HepG2 (cell line): ENCODE measurements around the gene SUSD6. TPM values are rescaled to one million over a fixed set of nuclear protein-coding genes. Genes with fewer than 3 reads are reported as not detected.
A peak's percentile ranks its signal among the peaks of the same experiment; 100 is the strongest.

Experiments
- ATAC-seq: fragments of 200-7000 bp; cut with Tn5 transposase; 3 replicates; pipeline ENCODE4 v1.9.1; 2020; ENCODE audit warnings: mild to moderate bottlenecking, moderate library complexity
- BruUV-seq: library from RNA; stranded (reverse); fragments of 400-500 nt; replicated peaks from 2 replicates; lab custom pipeline; 2021; lab: Mats Ljungman, UMichigan
- CTCF ChIA-PET: fragments of 300-600 bp; formaldehyde crosslinking; extraction: SDS; loops from one replicate; lab custom pipeline; 2021; ENCODE audit warnings: low total read pairs, inconsistent platforms, low intra/inter-chr PET ratio; lab: Yijun Ruan, JAX
- POLR2A ChIA-PET: fragments of 350-600 bp; sonication (Branson Sonifier 250); formaldehyde crosslinking; loops from one replicate; lab custom pipeline; 2020; ENCODE audit warnings: antibody characterized with exemption, inconsistent platforms; lab: Yijun Ruan, JAX
- DNase-seq: peaks from one replicate; pipeline ENCODE4 v3.0.0-alpha.2; 2015; ENCODE audit warnings: low spot score
- FAIRE-seq: peaks from 3 replicates; lab custom pipeline; 2011; peaks lifted over from hg19 to GRCh38; lab: Jason Lieb, UNC
- H2AFZ ChIP-seq: one replicate; pipeline ENCODE4 v1.6.1; 2011; ENCODE audit warnings: low read length, inconsistent platforms
- H3K27ac ChIP-seq: fragments of 300-600 bp; 3 replicates; pipeline ENCODE4 v1.8.0; 2011; ENCODE audit warnings: mixed run types, mild to moderate bottlenecking, mixed read lengths, low read length, inconsistent platforms; ENCODE audit not compliant: insufficient read depth; ENCODE audit errors: extremely low read length
- H3K27me3 ChIP-seq, 2 experiments: fragments of 200-600 bp in 1 of 2; 2 replicates in 1 of 2; 3 replicates in 1 of 2; pipeline versions ENCODE4 v1.6.0 to v1.8.0; 2011; ENCODE audit warnings: low read length in 2 of 2, mild to moderate bottlenecking in 2 of 2, moderate library complexity in 2 of 2, inconsistent platforms in 1 of 2; ENCODE audit not compliant: insufficient read depth in 2 of 2, control insufficient read depth in 1 of 2
- H3K36me3 ChIP-seq, 2 experiments: fragments of 200-600 bp in 1 of 2; replicated peaks in 1 of 2; 2 replicates in 1 of 2; 3 replicates in 1 of 2; pipeline versions ENCODE4 v1.5.1 to v1.8.0; 2011; ENCODE audit warnings: low read length in 2 of 2, inconsistent platforms in 1 of 2; ENCODE audit not compliant: insufficient read depth in 2 of 2, control insufficient read depth in 1 of 2
- H3K4me1 ChIP-seq: 2 replicates; pipeline ENCODE4 v1.5.1; 2012; ENCODE audit warnings: low read length, inconsistent platforms; ENCODE audit not compliant: insufficient read depth
- H3K4me2 ChIP-seq: 2 replicates; pipeline ENCODE4 v1.6.0; 2011; ENCODE audit warnings: low read depth, low read length, inconsistent platforms
- H3K4me3 ChIP-seq, 3 experiments: fragments of 200-600 bp in 1 of 3; sonication (generic), shearing (Covaris generic) in 1 of 3; replicated peaks in 1 of 3; 2 replicates each; pipeline ENCODE4 v1.5.1; 2011 to 2016; ENCODE audit warnings: low read length in 3 of 3, inconsistent platforms in 2 of 3, low read depth in 2 of 3, mild to moderate bottlenecking in 2 of 3, control low read depth in 1 of 3, mixed read lengths in 1 of 3; ENCODE audit not compliant: insufficient read depth in 1 of 3
- H3K79me2 ChIP-seq: one replicate; pipeline ENCODE4 v1.6.1; 2011; ENCODE audit warnings: low read length, inconsistent platforms; ENCODE audit not compliant: insufficient read depth
- H3K9ac ChIP-seq: 2 replicates; pipeline ENCODE4 v1.6.0; 2011; ENCODE audit warnings: mild to moderate bottlenecking, low read depth, low read length, inconsistent platforms; ENCODE audit not compliant: insufficient read depth
- H3K9me3 ChIP-seq: 2 replicates; pipeline ENCODE4 v1.5.1; 2012; ENCODE audit warnings: mild to moderate bottlenecking, low read length
- H4K20me1 ChIP-seq: 2 replicates; pipeline ENCODE4 v1.6.0; 2011; ENCODE audit warnings: inconsistent platforms, mild to moderate bottlenecking, low read length, moderate library complexity; ENCODE audit not compliant: insufficient read depth
- AGO1 ChIP-seq: fragments of 200-400 bp; formaldehyde crosslinking; IDR thresholded peaks from 2 replicates; pipeline ENCODE4 v1.6.1; 2017; ENCODE audit warnings: mild to moderate bottlenecking, low read depth, low read length, moderate library complexity; ENCODE audit not compliant: poor library complexity, severe bottlenecking
- BRCA1 ChIP-seq: sonication (generic); formaldehyde crosslinking; IDR thresholded peaks from 2 replicates; pipeline ENCODE4 v1.4.0; 2020; ENCODE audit warnings: missing genetic modification reagents
- FOXA1 ChIP-seq, 2 experiments: fragments of 450-650 bp in 1 of 2; sonication (generic) in 1 of 2; formaldehyde crosslinking in 1 of 2; IDR thresholded peaks; 2 replicates each; pipeline versions ENCODE4 v1.4.0 to v1.6.1; 2016 to 2020; ENCODE audit warnings: missing genetic modification reagents in 1 of 2
- GLI4 ChIP-seq: sonication (generic); formaldehyde crosslinking; IDR thresholded peaks from 2 replicates; pipeline ENCODE4 v1.5.1; 2020; ENCODE audit warnings: missing genetic modification reagents, mild to moderate bottlenecking, moderate library complexity, borderline replicate concordance
- HNF4A ChIP-seq: sonication (generic); formaldehyde crosslinking; IDR thresholded peaks from 2 replicates; pipeline ENCODE4 v1.4.0; 2020; ENCODE audit warnings: missing genetic modification reagents
- MIER2 ChIP-seq: IDR thresholded peaks from 2 replicates; pipeline ENCODE4 v1.6.1; 2016; ENCODE audit warnings: missing biosample characterization, missing genetic modification reagents
- NKX3-1 ChIP-seq: sonication (generic); formaldehyde crosslinking; IDR thresholded peaks from 2 replicates; pipeline ENCODE4 v1.5.0; 2020; ENCODE audit warnings: missing genetic modification reagents
- PHF8 ChIP-seq: sonication (generic); formaldehyde crosslinking; IDR thresholded peaks from 2 replicates; pipeline ENCODE4 v1.5.0; 2020; ENCODE audit warnings: missing genetic modification reagents
- TBX3 ChIP-seq: fragments of 450-650 bp; IDR thresholded peaks from 2 replicates; pipeline ENCODE4 v1.6.1; 2017; ENCODE audit warnings: antibody characterized with exemption, mild to moderate bottlenecking, inconsistent platforms, borderline replicate concordance
- TRIM24 ChIP-seq: sonication (generic); formaldehyde crosslinking; IDR thresholded peaks from 2 replicates; pipeline ENCODE4 v1.8.0; 2022; ENCODE audit warnings: mild to moderate bottlenecking, missing genetic modification reagents
- ZNF136 ChIP-seq: sonication (generic); formaldehyde crosslinking; IDR thresholded peaks from 2 replicates; pipeline ENCODE4 v1.8.1; 2022; ENCODE audit warnings: low read depth, mild to moderate bottlenecking, moderate library complexity, missing genetic modification reagents
- ZNF329 ChIP-seq: sonication (generic); formaldehyde crosslinking; IDR thresholded peaks from 2 replicates; pipeline ENCODE4 v1.9.0; 2021; ENCODE audit warnings: low read depth, mild to moderate bottlenecking, missing genetic modification reagents
- ZNF496 ChIP-seq: sonication (generic); formaldehyde crosslinking; IDR thresholded peaks from 2 replicates; pipeline ENCODE4 v1.8.1; 2023; ENCODE audit warnings: mild to moderate bottlenecking, moderate library complexity, missing genetic modification reagents; ENCODE audit not compliant: insufficient replicate concordance
- ZNF550 ChIP-seq: sonication (generic); formaldehyde crosslinking; IDR thresholded peaks from 2 replicates; pipeline ENCODE4 v1.4.0; 2020; ENCODE audit warnings: mild to moderate bottlenecking, missing genetic modification reagents, borderline replicate concordance
- ZNF773 ChIP-seq: sonication (generic); formaldehyde crosslinking; IDR thresholded peaks from 2 replicates; pipeline ENCODE4 v1.4.0; 2020; ENCODE audit warnings: missing genetic modification reagents, borderline replicate concordance
- WGBS: methylation state at CpG from one replicate; pipeline ENCODE4 v1.1.6; 2017; ENCODE audit warnings: low lambda C conversion rate; 5-methylcytosine and 5-hydroxymethylcytosine counted together
- in situ Hi-C: cut with HindIII; loops from 2 replicates; pipeline ENCODE4 v1.10.0; 2017; ENCODE audit warnings: low pct_unique_long_range_greater_than_20kb; ENCODE audit not compliant: extremely low pct_ligation_motif_present
- intact Hi-C: fragments of 100-400 bp; cut with micrococcal nuclease; formaldehyde crosslinking; loops from one replicate; pipeline ENCODE4 v1.10.0; 2022; ENCODE audit not compliant: unreplicated experiment
- polyA plus RNA-seq, 8 experiments: library from polyadenylated mRNA; depleted of rRNA in 3 of 8; stranded (reverse) in 7 of 8; unstranded in 1 of 8; fragments of >200 nt; fragmentation: Illumina TruSeq in 4 of 8; extraction: Trizol in 4 of 8; gene quantifications; 2 replicates each; pipeline versions ENCODE4 v1.2.1 to v1.2.3, GENCODE V29; 2011 to 2016; ENCODE audit warnings: low read depth in 4 of 8, missing spikeins in 1 of 8, mixed read lengths in 1 of 8; ENCODE audit not compliant: insufficient read depth in 1 of 8
- total RNA-seq, 5 experiments: library from RNA; depleted of rRNA; stranded (reverse); fragments of >200 nt; fragmentation: Illumina TruSeq; extraction: Trizol; gene quantifications; 2 replicates each; pipeline ENCODE4 v1.2.3, GENCODE V29; 2016; ENCODE audit warnings: low read depth in 1 of 5
- TF ChIP-seq, protein P1 (sequence below): sonication (generic); formaldehyde crosslinking; IDR thresholded peaks from 2 replicates; pipeline ENCODE4 v1.8.0; 2022; ENCODE audit warnings: missing genetic modification reagents, mild to moderate bottlenecking, borderline replicate concordance
- TF ChIP-seq, protein P2 (sequence below): sonication (generic); formaldehyde crosslinking; IDR thresholded peaks from 2 replicates; pipeline ENCODE4 v1.5.0; 2020; ENCODE audit warnings: missing genetic modification reagents
- TF ChIP-seq, protein P3 (sequence below): sonication (generic); formaldehyde crosslinking; IDR thresholded peaks from 2 replicates; pipeline ENCODE4 v1.8.0; 2022; ENCODE audit warnings: mild to moderate bottlenecking, missing genetic modification reagents, moderate library complexity

Gene SUSD6
- total and polyA plus RNA-seq, 2 of the 13 experiments (the other 11 are each of a cell fraction or from before 2014, with no cell fraction given): 7.2 to 7.4 TPM

DNA sequence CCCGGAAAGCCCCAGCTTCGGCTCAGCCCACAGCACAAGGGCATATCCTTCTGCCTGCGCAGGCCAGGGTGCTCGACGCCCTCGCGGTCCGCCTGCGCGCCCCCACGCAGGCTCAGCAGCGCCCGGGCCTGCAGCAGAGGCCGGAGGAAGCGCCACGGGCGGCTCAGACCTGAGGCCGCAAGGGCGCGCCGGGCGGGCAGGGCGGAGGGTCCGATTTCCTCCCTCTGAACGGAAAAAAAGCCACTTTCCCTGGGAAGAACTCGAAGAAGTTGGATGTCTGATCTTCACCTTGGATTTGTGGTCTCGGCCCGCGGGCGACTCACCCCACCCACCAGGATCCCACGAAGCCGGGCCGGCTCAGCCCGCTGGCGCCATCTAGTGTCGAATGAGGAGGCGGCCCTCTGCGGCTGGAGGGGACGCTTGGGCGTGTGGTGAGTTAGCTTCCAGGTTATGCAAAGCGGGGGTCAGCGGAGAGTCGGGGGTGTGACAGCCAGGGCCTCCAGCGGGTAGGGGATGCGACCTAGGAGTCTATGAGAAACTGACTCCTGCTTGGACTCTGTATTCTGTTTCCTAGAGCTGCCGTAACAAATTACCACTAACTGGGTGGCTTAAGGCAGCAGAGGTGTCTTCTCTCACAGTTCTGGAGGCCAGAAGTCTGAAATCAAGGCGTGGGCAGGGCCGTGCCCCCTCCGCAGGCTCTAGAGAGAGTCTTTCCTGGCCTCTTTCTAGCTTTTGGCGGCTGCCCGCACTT is 115.5 kb downstream of the SUSD6 start:
- POLR2A ChIA-PET: no interaction called here
- intact Hi-C loops: loop anchor here (1.0 kb wide), 2 partner anchors 124 to 142 kb away; no protein-coding TSS in a partner anchor
- H3K4me2 ChIP-seq: peak overlapping the region; percentile 92
- WGBS: 11% methylated on average over 7 of the region's 51 CpGs
- H3K4me1 ChIP-seq: peaks cover 35% of the 10 kb centered on the region
- no peaks in the 10 kb centered on the region for H4K20me1 ChIP-seq
- CTCF ChIA-PET: interaction anchor here (1.1 to 3.9 kb wide), 6 partner anchors 18 to 192 kb away, joined by 3 to 34 read pairs (median 6); no protein-coding TSS in a partner anchor
- H3K4me3 ChIP-seq: peak overlapping the region; percentile 16 to 70 (median 44); a peak in 5 of 6 replicates
- no TSS peak for BruUV-seq
- DNase-seq: peak; percentile 39
- peak overlapping the region; percentile 32; the same call in 1 of the 2 replicates for H3K9ac ChIP-seq
- no peak for FAIRE-seq
- H3K36me3 ChIP-seq: no peaks in the 10 kb centered on the region
- no peaks in the 10 kb centered on the region for H3K9me3 ChIP-seq
- in situ Hi-C loops: loop anchor here (5.0 to 10.0 kb wide), 3 partner anchors 120 to 305 kb away; no protein-coding TSS in a partner anchor
- H3K27ac ChIP-seq: no peak overlapping the region
- H3K27me3 ChIP-seq: peaks cover 0 to 4% of the 10 kb centered on the region in 2 experiments; a peak in 4 of 5 replicates
- ATAC-seq: peak; percentile 92
- peak overlapping the region; percentile 37 for H2AFZ ChIP-seq
- no peaks in the 10 kb centered on the region for H3K79me2 ChIP-seq
- TF ChIP-seq PHF8 (CRISPR knock-in tag): peak; percentile 25; the same call in 1 of the 2 replicates
- TF ChIP-seq HNF4A (CRISPR knock-in tag): no peak
- no peak for TF ChIP-seq GLI4 (CRISPR knock-in tag)
- TF ChIP-seq ZNF329 (CRISPR knock-in tag): no peak
- no peak for TF ChIP-seq NKX3-1 (CRISPR knock-in tag)
- TF ChIP-seq ZNF136: 0 out of 2 replicates have a peak, but pooled peaks have one; percentile 50
- TF ChIP-seq TBX3: no peak
- no peak for TF ChIP-seq MIER2
- no peak for TF ChIP-seq ZNF773 (CRISPR knock-in tag)
- TF ChIP-seq TRIM24 (CRISPR knock-in tag): no peak
- TF ChIP-seq FOXA1 (IDR thresholded peaks at IDR 0.05): no peak
- TF ChIP-seq FOXA1 (CRISPR knock-in tag; IDR thresholded peaks at IDR 0.05): no peak
- TF ChIP-seq, protein P1, sequence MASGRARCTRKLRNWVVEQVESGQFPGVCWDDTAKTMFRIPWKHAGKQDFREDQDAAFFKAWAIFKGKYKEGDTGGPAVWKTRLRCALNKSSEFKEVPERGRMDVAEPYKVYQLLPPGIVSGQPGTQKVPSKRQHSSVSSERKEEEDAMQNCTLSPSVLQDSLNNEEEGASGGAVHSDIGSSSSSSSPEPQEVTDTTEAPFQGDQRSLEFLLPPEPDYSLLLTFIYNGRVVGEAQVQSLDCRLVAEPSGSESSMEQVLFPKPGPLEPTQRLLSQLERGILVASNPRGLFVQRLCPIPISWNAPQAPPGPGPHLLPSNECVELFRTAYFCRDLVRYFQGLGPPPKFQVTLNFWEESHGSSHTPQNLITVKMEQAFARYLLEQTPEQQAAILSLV (CRISPR knock-in tag): no peak
- no peak for TF ChIP-seq ZNF496 (CRISPR knock-in tag)
- TF ChIP-seq BRCA1: no peak
- TF ChIP-seq, protein P2, sequence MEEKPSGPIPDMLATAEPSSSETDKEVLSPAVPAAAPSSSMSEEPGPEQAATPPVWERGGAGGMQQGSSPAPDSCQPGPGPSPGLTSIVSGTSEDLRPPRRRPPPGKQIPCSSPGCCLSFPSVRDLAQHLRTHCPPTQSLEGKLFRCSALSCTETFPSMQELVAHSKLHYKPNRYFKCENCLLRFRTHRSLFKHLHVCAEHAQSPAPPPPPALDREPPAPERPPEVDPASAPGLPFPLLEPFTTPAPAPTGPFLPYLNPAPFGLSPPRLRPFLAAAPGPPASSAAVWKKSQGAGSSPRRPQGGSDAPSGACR: no peak
- no peak for TF ChIP-seq AGO1
- TF ChIP-seq, protein P3, sequence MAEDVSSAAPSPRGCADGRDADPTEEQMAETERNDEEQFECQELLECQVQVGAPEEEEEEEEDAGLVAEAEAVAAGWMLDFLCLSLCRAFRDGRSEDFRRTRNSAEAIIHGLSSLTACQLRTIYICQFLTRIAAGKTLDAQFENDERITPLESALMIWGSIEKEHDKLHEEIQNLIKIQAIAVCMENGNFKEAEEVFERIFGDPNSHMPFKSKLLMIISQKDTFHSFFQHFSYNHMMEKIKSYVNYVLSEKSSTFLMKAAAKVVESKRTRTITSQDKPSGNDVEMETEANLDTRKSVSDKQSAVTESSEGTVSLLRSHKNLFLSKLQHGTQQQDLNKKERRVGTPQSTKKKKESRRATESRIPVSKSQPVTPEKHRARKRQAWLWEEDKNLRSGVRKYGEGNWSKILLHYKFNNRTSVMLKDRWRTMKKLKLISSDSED: no peak
- no peak for TF ChIP-seq ZNF550 (CRISPR knock-in tag)
